ENCODE measurements around the gene RNF222.
"Not testable (repeated sequence)": the region's sequence is repeated elsewhere in the genome, so short reads cannot be mapped to it uniquely, and the experiment has no call there.

The RNF222 gene

GRCh38 chr17:8402921-8403536, 5.4 kb upstream of the RNF222 start:
- no peak for TF ChIP-seq CTCF (conservative IDR thresholded peaks at IDR 0.05; ENCODE audit: low read length)
- no peak overlapping the region for H3K4me3 ChIP-seq (ENCODE audit: low read length)
- DNase-seq (ENCODE audit: low read depth), result no peak

GRCh38 chr17:8401107-8401506, 3.5 kb upstream of the RNF222 start:
- no peak for DNase-seq (ENCODE audit: low read depth)
- no peak overlapping the region for H3K4me3 ChIP-seq (ENCODE audit: low read length)
- no peak for TF ChIP-seq CTCF (conservative IDR thresholded peaks at IDR 0.05; ENCODE audit: low read length)

- no peak for DNase-seq (ENCODE audit: low read depth)
- H3K4me3 ChIP-seq (ENCODE audit: low read length), result no peak overlapping the region
- no peak for TF ChIP-seq CTCF (conservative IDR thresholded peaks at IDR 0.05; ENCODE audit: low read length)
These were observed 1.4 kb upstream of the RNF222 start for GRCh38 chr17:8398980-8399379.

GRCh38 chr17:8394497-8394896, 3.1 kb downstream of the RNF222 start:
- H3K4me3 ChIP-seq (ENCODE audit: low read length); DNase-seq (ENCODE audit: low read depth): not testable (repeated sequence)

- TF ChIP-seq CTCF (conservative IDR thresholded peaks at IDR 0.05; ENCODE audit: low read length), result no peak
- H3K4me3 ChIP-seq (ENCODE audit: low read length), result no peak overlapping the region
- DNase-seq (ENCODE audit: low read depth), result no peak
These were observed 4.0 kb downstream of the RNF222 start for GRCh38 chr17:8393470-8394231.

GRCh38 chr17:8392674-8393469, 4.8 kb downstream of the RNF222 start:
- TF ChIP-seq CTCF (conservative IDR thresholded peaks at IDR 0.05; ENCODE audit: low read length), result no peak
- H3K4me3 ChIP-seq (ENCODE audit: low read length), result no peak overlapping the region
- DNase-seq (ENCODE audit: low read depth), result no peak

GRCh38 chr17:8392274-8392673, 5.4 kb downstream of the RNF222 start:
- DNase-seq (ENCODE audit: low read depth), result no peak
- H3K4me3 ChIP-seq (ENCODE audit: low read length), result no peak overlapping the region
- TF ChIP-seq CTCF (conservative IDR thresholded peaks at IDR 0.05; ENCODE audit: low read length), result no peak
